ENCODE results near the gene LDLRAD4.
"Not testable (repeated sequence)": the region's sequence is repeated elsewhere in the genome, so short reads cannot be mapped to it uniquely, and the experiment has no call there.

Gene LDLRAD4

GRCh38 chr18:13688191-13689136 lies 469.9 kb downstream of the LDLRAD4 start:
- no peak for TF ChIP-seq CTCF (IDR thresholded peaks at IDR 0.05)
- peaks cover 0 to 13% (median 2%) of the 10 kb centered on the region in 4 donors for H3K4me1 ChIP-seq
- intact Hi-C loops (cut with DNase I; ENCODE audit: low total_unique reads), result no loop called here
- no peak for DNase-seq
- no peak overlapping the region for H3K4me3 ChIP-seq
- no peaks in the 10 kb centered on the region for H3K27me3 ChIP-seq
- no peaks in the 10 kb centered on the region for H3K9me3 ChIP-seq
- no peak overlapping the region for H3K27ac ChIP-seq
- H3K36me3 ChIP-seq, result no peaks in the 10 kb centered on the region

DNA sequence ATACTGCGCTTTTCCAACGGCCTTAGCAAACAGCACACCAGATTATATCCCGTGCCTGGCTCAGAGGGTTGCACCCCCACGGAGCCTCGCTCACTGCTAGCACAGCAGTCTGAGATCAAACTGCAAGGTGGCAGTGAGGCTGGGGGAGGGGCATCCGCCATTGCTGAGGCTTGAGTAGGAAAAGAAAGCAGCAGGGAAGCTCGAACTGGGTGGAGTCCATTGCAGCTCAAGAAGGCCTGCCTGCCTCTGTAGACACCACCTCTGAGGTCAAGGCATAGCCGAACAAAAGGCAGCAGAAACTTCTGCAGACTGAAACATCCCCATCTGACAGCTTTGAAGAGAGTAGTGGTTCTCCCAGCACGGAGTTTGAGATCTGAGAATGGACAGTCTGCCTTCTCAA lies 471.5 kb downstream of the LDLRAD4 start:
- H3K36me3 ChIP-seq; H3K27me3 ChIP-seq; H3K27ac ChIP-seq; intact Hi-C loops (cut with DNase I; ENCODE audit: low total_unique reads); H3K9me3 ChIP-seq; DNase-seq; H3K4me3 ChIP-seq: not testable (repeated sequence)
- peaks cover 0 to 13% (median 2%) of the 10 kb centered on the region in 4 donors for H3K4me1 ChIP-seq

GRCh38 chr18:13695337-13695736 lies 476.8 kb downstream of the LDLRAD4 start:
- H3K27ac ChIP-seq; H3K4me3 ChIP-seq; H3K36me3 ChIP-seq; H3K9me3 ChIP-seq; H3K4me1 ChIP-seq; H3K27me3 ChIP-seq; intact Hi-C loops (cut with DNase I; ENCODE audit: low total_unique reads); DNase-seq: not testable (repeated sequence)

- H3K4me3 ChIP-seq, result no peak overlapping the region
- intact Hi-C loops (cut with DNase I; ENCODE audit: low total_unique reads), result no loop called here
- no peaks in the 10 kb centered on the region for H3K27me3 ChIP-seq
- no peaks in the 10 kb centered on the region for H3K36me3 ChIP-seq
- DNase-seq, result no peak
- H3K4me1 ChIP-seq, result no peaks in the 10 kb centered on the region
- TF ChIP-seq CTCF (IDR thresholded peaks at IDR 0.05), result no peak
- no peak overlapping the region for H3K27ac ChIP-seq
- H3K9me3 ChIP-seq, result peaks cover 0 to 7% (median 0%) of the 10 kb centered on the region in 3 donors
Measured at GRCh38 chr18:13696961-13697360, 478.4 kb downstream of the LDLRAD4 start.

DNA sequence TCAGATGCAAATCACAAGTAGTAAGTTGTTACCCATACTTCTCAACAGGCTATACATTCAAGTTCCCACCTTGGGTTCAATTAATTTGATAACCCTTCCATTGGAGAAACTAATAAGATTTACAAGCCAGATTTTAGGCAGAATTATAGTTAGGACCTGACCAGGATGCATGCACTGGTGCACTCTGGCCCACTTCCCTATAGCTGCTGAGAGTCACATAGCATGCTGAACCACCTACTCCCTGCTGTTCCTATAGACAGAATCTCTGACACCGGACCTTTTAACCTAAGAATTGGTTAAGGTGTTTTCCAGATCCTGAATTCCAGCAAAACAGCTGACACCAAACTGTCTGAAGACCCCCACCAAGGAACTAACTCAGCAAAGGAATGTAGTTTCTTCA lies 481.6 kb downstream of the LDLRAD4 start:
- no peak overlapping the region for H3K27ac ChIP-seq
- H3K4me3 ChIP-seq, result no peak overlapping the region
- H3K36me3 ChIP-seq, result no peaks in the 10 kb centered on the region
- intact Hi-C loops (cut with DNase I; ENCODE audit: low total_unique reads), result no loop called here
- H3K27me3 ChIP-seq, result no peaks in the 10 kb centered on the region
- DNase-seq, result no peak
- H3K4me1 ChIP-seq, result no peaks in the 10 kb centered on the region
- H3K9me3 ChIP-seq, result peaks cover 0 to 7% (median 0%) of the 10 kb centered on the region in 3 donors
- TF ChIP-seq CTCF (IDR thresholded peaks at IDR 0.05), result no peak

All from tibial artery (tissue), 4 donors.